ENCODE data around the gene GDF15. TPM values are rescaled to one million over a fixed set of nuclear protein-coding genes. Genes with fewer than 3 reads are reported as not detected.
"Not testable (repeated sequence)": the region's sequence is repeated elsewhere in the genome, so short reads cannot be mapped to it uniquely, and the experiment has no call there.

GDF15 gene
- total and polyA plus RNA-seq, 7 experiments from 2014 or later, result 0.32 to 0.73 (median 0.58) TPM; not detected in 3

DNA sequence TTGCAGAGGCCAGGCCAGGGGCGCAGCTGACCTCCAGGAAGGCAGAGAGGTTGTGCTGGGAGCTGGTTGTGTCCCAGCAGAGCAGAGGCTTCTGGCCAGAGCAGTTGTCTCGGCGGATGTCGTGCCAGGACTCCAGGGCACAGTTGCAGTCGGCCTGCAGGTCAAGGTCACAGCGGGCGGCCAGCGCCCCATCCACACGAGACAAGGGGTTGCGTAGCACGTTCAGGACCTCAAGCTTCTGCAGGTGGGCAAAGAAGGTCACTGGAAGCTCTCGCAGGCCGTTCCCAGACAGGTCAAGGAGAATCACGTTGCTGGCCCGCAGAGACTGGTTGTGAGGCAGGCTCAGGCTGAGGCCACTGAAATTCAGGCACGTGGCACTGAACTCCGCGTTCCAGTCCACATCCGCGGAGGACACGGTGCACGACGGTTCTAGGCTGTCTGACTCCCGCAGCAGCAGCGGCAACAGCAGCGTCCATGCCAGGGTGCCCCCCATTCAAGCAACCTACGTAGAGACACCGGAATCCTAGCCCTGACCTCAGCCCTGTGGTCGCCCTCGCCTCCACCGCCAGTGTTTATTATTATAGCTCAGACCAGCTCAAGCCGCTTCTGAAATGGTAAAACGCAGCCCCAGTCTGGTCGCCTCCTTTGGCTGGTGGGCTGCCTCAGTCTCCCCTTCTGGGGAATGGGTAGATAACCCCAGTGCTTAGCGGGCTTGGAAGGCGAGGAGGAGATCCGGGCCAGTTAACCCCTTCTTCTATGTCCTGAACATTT lies 10.7 kb downstream of the GDF15 start:
- ChIA-PET POLR2A (no interaction called here), CTCF (no interaction called here)
- peaks cover 0 to 37% (median 6%) of the 10 kb centered on the region in 5 donors for H3K27me3 Mint-ChIP-seq
- H3K4me1 Mint-ChIP-seq, result peaks cover 0 to 12% (median 5%) of the 10 kb centered on the region in 7 donors
- peaks cover 0 to 5% of the 10 kb centered on the region in 2 donors for H3K27me3 ChIP-seq (ENCODE audit: control insufficient read depth in 2 of 2, insufficient read depth in 2 of 2, low read length in 2 of 2)
- no peaks in the 10 kb centered on the region for H3K9me3 ChIP-seq (ENCODE audit: control insufficient read depth in 2 of 3, low read length in 3 of 3)
- intact Hi-C loops (cut with micrococcal nuclease), result no loop called here
- no peak overlapping the region for H3K27ac ChIP-seq (ENCODE audit: low read depth, low read length)
- no peaks in the 10 kb centered on the region for H3K36me3 ChIP-seq (ENCODE audit: control insufficient read depth in 2 of 3, insufficient read depth in 3 of 3, low read length in 3 of 3)
- ATAC-seq, result no peak
- H3K27ac Mint-ChIP-seq, result no peak overlapping the region
- H3K4me3 Mint-ChIP-seq, result peak overlapping the region in 1 of 10 donors; percentile 18
- H3K36me3 Mint-ChIP-seq, result no peaks in the 10 kb centered on the region
- DNase-seq, result no peak
- H3K4me1 ChIP-seq (ENCODE audit: control insufficient read depth in 2 of 2, insufficient read depth in 2 of 2, low read length in 2 of 2), result peaks cover 0 to 8% of the 10 kb centered on the region in 2 donors
- H3K9me3 Mint-ChIP-seq, result peaks cover 0 to 2% (median 0%) of the 10 kb centered on the region in 11 donors
- H3K4me3 ChIP-seq (ENCODE audit: low read length), result no peak overlapping the region

DNA sequence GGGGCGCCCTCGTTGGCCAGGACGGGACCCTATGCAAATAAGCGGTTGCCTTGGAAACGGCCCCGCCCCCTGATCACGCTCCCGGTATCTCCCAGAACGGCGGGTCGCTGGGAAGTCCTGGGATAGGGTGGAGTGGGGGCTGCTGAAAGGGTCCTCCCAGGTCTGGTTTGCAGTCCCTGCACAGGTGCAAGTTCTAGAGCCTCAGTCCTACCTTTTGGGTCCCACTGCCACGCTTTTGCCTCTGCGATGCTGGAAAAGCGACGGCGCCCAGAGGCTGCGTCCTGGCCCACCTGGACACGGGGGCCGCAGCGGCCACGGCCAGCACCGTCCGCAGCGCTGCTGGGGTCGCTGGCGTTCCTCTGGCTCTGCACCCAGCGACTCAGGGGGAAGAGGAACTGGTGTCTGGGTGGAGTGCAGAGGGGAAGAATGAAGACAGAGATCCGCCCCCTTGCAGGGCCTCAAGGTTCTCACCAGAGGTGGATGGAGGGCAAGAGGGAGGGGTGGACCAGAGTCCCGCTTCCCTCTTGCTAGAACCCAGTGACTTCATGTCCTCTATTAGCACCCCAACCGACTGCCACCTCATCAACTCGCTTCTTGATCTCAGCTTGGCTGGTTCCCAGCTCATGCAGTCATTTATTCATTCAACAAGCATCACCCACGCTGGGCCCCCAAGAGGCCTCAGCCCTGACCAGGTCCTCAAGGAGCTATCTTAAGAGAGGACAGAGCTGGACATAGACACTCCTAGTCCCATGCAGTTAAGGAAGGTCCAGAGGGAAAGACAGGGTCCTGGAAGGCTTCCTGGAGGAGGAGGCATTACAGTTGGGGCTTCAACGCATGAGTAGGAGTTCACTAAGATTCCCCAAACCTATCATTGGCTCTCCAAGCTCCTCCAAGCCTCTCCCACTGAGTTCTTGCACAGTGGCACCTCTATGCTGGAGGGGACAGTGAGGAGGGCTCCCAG lies 11.6 kb downstream of the GDF15 start, which contains the start of gene LRRC25:
Gene LRRC25 (minus strand): TSS at position 381 of the 961 bp plus-strand sequence. CDS start 659 bp downstream, outside the sequence.
- Mint-ChIP-seq H3K4me3 (peak within 1 kb of the TSS in 5 of 10 donors; percentile 5 to 59 (median 18)), H3K27me3 (peaks cover 0 to 33% (median 6%) of the 10 kb centered on the region in 5 donors), H3K36me3 (no peaks in the 10 kb centered on the region), H3K9me3 (peaks cover 0 to 2% (median 0%) of the 10 kb centered on the region in 11 donors), H3K27ac (no peak within 1 kb of the TSS), H3K4me1 (peaks cover 0 to 15% (median 5%) of the 10 kb centered on the region in 7 donors)
- ATAC-seq (peak; percentile 83), DNase-seq (no peak)
- Histone ChIP-seq H3K9me3 (ENCODE audit: control insufficient read depth in 2 of 3, low read length in 3 of 3) (no peaks in the 10 kb centered on the region), H3K36me3 (ENCODE audit: control insufficient read depth in 2 of 3, insufficient read depth in 3 of 3, low read length in 3 of 3) (no peaks in the 10 kb centered on the region), H3K4me3 (ENCODE audit: low read length) (no peak within 1 kb of the TSS), H3K27me3 (ENCODE audit: control insufficient read depth in 2 of 2, insufficient read depth in 2 of 2, low read length in 2 of 2) (peaks cover 0 to 5% of the 10 kb centered on the region in 2 donors), H3K27ac (ENCODE audit: low read depth, low read length) (no peak within 1 kb of the TSS), H3K4me1 (ENCODE audit: control insufficient read depth in 2 of 2, insufficient read depth in 2 of 2, low read length in 2 of 2) (peaks cover 0 to 8% of the 10 kb centered on the region in 2 donors)
- ChIA-PET CTCF (no interaction called here), POLR2A (interaction anchor here (0.6 kb wide), 1 partner anchor 149 kb away, joined by 3 read pairs; no protein-coding TSS in a partner anchor)
- intact Hi-C loops (cut with micrococcal nuclease), result no loop called here

DNA sequence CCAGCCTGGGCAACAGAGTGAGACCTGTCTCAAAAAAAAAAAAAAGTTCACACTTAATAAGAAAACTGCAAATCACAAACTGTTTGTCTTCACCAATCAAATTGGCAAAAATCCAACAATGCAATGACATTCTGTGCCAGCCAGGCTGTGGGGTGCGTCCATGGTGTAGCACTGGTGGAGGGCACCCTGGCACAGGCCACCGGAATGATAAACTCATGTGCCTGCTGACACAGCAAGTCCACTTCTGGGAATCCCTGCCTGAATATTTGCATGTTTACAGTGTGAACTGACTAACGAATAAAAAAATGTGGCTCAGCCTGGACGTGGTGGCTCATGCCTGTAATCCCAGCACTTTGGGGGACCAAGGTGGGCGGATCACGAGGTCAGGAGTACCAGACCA lies 13.1 kb downstream of the GDF15 start:
- no peaks in the 10 kb centered on the region for H3K9me3 ChIP-seq (ENCODE audit: control insufficient read depth in 2 of 3, low read length in 3 of 3)
- Mint-ChIP-seq H3K4me3 (no peak overlapping the region), H3K27me3 (peaks cover 0 to 24% (median 6%) of the 10 kb centered on the region in 5 donors), H3K36me3 (no peaks in the 10 kb centered on the region), H3K9me3 (no peaks in the 10 kb centered on the region), H3K27ac (no peak overlapping the region), H3K4me1 (peaks cover 0 to 15% (median 5%) of the 10 kb centered on the region in 7 donors)
- H3K27me3 ChIP-seq (ENCODE audit: control insufficient read depth in 2 of 2, insufficient read depth in 2 of 2, low read length in 2 of 2), result peaks cover 0 to 5% of the 10 kb centered on the region in 2 donors
- H3K4me1 ChIP-seq (ENCODE audit: control insufficient read depth in 2 of 2, insufficient read depth in 2 of 2, low read length in 2 of 2), result peaks cover 0 to 8% of the 10 kb centered on the region in 2 donors
- no peak overlapping the region for H3K4me3 ChIP-seq (ENCODE audit: low read length)
- H3K27ac ChIP-seq (ENCODE audit: low read depth, low read length), result no peak overlapping the region
- no peaks in the 10 kb centered on the region for H3K36me3 ChIP-seq (ENCODE audit: control insufficient read depth in 2 of 3, insufficient read depth in 3 of 3, low read length in 3 of 3)
- DNase-seq (no peak), ATAC-seq (no peak)
- CTCF ChIA-PET, result interaction anchor here (1.2 kb wide), 1 partner anchor 11 kb away, joined by 4 read pairs; no protein-coding TSS in a partner anchor
- POLR2A ChIA-PET, result no interaction called here
- intact Hi-C loops (cut with micrococcal nuclease), result no loop called here

DNA sequence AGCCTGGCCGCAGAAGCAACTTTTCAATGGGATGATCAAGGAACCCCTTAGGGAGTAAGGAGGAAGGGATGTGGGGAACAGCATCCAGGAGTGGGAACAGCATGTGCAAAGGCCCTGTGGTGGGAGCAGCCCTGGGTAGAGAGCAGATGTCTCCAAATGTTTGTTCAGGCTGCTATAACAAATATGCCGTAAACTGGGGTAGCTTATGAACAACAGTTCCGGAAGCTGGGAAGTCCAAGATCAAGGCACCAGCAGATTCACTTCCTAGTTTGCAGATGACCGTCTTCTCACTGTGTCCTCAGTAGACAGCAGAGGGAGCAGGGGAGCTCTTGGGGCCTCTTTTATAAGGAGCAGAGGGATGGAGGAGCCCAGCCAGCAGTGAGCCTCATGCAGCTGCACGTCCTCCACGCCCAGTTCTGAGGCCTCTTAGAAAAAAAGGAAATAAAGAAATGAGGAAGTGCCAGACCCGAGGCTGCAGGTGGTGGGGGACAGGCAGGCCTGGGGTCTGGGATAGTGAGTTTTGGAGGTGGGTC lies 15.7 kb downstream of the GDF15 start:
- H3K4me1 ChIP-seq (ENCODE audit: control insufficient read depth in 2 of 2, insufficient read depth in 2 of 2, low read length in 2 of 2), result peaks cover 0 to 8% of the 10 kb centered on the region in 2 donors
- intact Hi-C loops (cut with micrococcal nuclease), result no loop called here
- H3K4me3 ChIP-seq (ENCODE audit: low read length), result no peak overlapping the region
- peaks cover 0 to 15% (median 5%) of the 10 kb centered on the region in 7 donors for H3K4me1 Mint-ChIP-seq
- no peaks in the 10 kb centered on the region for H3K9me3 Mint-ChIP-seq
- H3K27me3 ChIP-seq (ENCODE audit: control insufficient read depth in 2 of 2, insufficient read depth in 2 of 2, low read length in 2 of 2), result peaks cover 0 to 5% of the 10 kb centered on the region in 2 donors
- ATAC-seq, result peak; percentile 89
- CTCF ChIA-PET, result interaction anchor here (0.7 to 0.9 kb wide), 2 partner anchors 11 to 75 kb away, joined by 3 to 4 read pairs; no protein-coding TSS in a partner anchor
- H3K9me3 ChIP-seq (ENCODE audit: control insufficient read depth in 2 of 3, low read length in 3 of 3), result no peaks in the 10 kb centered on the region
- H3K27ac ChIP-seq (ENCODE audit: low read depth, low read length), result no peak overlapping the region
- H3K4me3 Mint-ChIP-seq, result no peak overlapping the region
- peak overlapping the region in 1 of 9 donors; percentile 2 for H3K27ac Mint-ChIP-seq
- no peak for DNase-seq
- peaks cover 0 to 16% (median 6%) of the 10 kb centered on the region in 5 donors for H3K27me3 Mint-ChIP-seq
- POLR2A ChIA-PET, result interaction anchor here (0.6 kb wide), 1 partner anchor 191 kb away, joined by 3 read pairs; no protein-coding TSS in a partner anchor
- H3K36me3 Mint-ChIP-seq, result no peaks in the 10 kb centered on the region
- H3K36me3 ChIP-seq (ENCODE audit: control insufficient read depth in 2 of 3, insufficient read depth in 3 of 3, low read length in 3 of 3), result no peaks in the 10 kb centered on the region

DNA sequence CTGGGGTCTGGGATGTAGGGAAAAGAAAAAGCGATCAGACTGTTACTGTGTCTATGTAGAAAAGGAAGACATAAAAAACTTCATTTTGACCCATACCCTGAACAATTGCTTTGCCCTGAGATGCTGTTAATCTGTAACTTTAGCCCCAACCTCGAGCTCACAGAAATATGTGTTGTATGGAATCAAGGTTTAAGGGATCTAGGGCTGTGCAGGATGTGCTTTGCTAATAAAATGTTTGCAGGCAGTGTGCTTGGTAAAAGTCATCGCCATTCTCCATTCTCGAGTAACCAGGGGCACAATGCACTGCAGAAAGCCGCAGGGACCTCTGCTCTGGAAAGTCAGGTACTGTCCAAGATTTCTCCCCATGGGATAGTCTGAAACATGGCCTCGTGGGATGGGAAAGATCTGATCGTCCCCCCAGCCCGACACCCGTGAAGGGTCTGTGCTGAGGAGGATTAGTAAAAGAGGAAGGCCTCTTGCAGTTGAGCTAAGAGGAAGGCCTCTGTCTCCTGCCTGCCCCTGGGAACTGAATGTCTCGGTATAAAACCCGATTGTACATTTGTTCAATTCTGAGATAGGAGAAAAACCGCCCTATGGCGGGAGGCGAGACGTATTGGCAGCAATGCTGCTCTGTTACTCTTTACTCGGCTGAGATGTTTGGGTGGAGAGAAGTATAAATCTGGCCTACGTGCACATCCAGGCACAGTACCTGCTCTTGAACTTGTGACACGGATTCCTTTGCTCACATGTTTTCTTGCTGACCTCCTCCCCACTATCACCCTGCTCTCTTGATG lies 16.7 kb downstream of the GDF15 start:
- H3K4me3 ChIP-seq (ENCODE audit: low read length); H3K27ac Mint-ChIP-seq; H3K27me3 ChIP-seq (ENCODE audit: control insufficient read depth in 2 of 2, insufficient read depth in 2 of 2, low read length in 2 of 2); H3K36me3 Mint-ChIP-seq; ATAC-seq; H3K4me3 Mint-ChIP-seq; POLR2A ChIA-PET; H3K9me3 Mint-ChIP-seq; H3K27ac ChIP-seq (ENCODE audit: low read depth, low read length); intact Hi-C loops (cut with micrococcal nuclease); H3K36me3 ChIP-seq (ENCODE audit: control insufficient read depth in 2 of 3, insufficient read depth in 3 of 3, low read length in 3 of 3); H3K9me3 ChIP-seq (ENCODE audit: control insufficient read depth in 2 of 3, low read length in 3 of 3); H3K4me1 ChIP-seq (ENCODE audit: control insufficient read depth in 2 of 2, insufficient read depth in 2 of 2, low read length in 2 of 2); DNase-seq: not testable (repeated sequence)
- H3K4me1 Mint-ChIP-seq, result peaks cover 0 to 14% (median 2%) of the 10 kb centered on the region in 7 donors
- CTCF ChIA-PET, result interaction anchor here (0.9 kb wide), 1 partner anchor 12 kb away, joined by 3 read pairs; no protein-coding TSS in a partner anchor
- peaks cover 0 to 10% (median 4%) of the 10 kb centered on the region in 5 donors for H3K27me3 Mint-ChIP-seq

Data from naive thymus-derived CD4-positive, alpha-beta T cell (primary cell).